A172 (cell line): Measurements from ENCODE around the gene DPYSL4. TPM values are rescaled to one million over a fixed set of nuclear protein-coding genes. Genes with fewer than 3 reads are reported as not detected.
"Not testable (repeated sequence)": the region's sequence is repeated elsewhere in the genome, so short reads cannot be mapped to it uniquely, and the experiment has no call there.

ENCODE experiments used
- DNase-seq: peaks from one replicate; pipeline ENCODE4 v3.0.0-alpha.2; 2015; ENCODE audit warnings: low spot score
- total RNA-seq: library from RNA; depleted of rRNA; stranded (reverse); fragments of >200 nt; shearing (Covaris generic); gene quantifications from 2 replicates; pipeline ENCODE4 v1.2.3, GENCODE V29; 2014

The DPYSL4 gene
- total RNA-seq, 1 experiment from 2014 or later, result 18.4 TPM

- DNase-seq, result no peak
Observed at GRCh38 chr10:132206806-132207535, 20.2 kb downstream of the DPYSL4 start.

GRCh38 chr10:132207536-132208461 is 21.1 kb downstream of the DPYSL4 start:
- DNase-seq, result no peak

GRCh38 chr10:132208462-132209050 is 21.8 kb downstream of the DPYSL4 start:
- no peak for DNase-seq

GRCh38 chr10:132209130-132209529 is 22.4 kb downstream of the DPYSL4 start:
- DNase-seq, result peak; percentile 52

GRCh38 chr10:132209978-132210530 is 23.3 kb downstream of the DPYSL4 start:
- no peak for DNase-seq

- DNase-seq, result no peak
Observed at GRCh38 chr10:132210766-132211165, 24.0 kb downstream of the DPYSL4 start.

- no peak for DNase-seq
Observed at GRCh38 chr10:132211246-132211645, 24.5 kb downstream of the DPYSL4 start.

GRCh38 chr10:132212816-132213215 is 26.1 kb downstream of the DPYSL4 start:
- DNase-seq, result no peak

GRCh38 chr10:132213917-132214316 is 27.2 kb downstream of the DPYSL4 start:
- DNase-seq, result no peak

GRCh38 chr10:132216441-132216840 is 29.7 kb downstream of the DPYSL4 start:
- not testable (repeated sequence) for DNase-seq

GRCh38 chr10:132219486-132219885 is 32.7 kb downstream of the DPYSL4 start:
- DNase-seq, result no peak

GRCh38 chr10:132220061-132220460 is 33.3 kb downstream of the DPYSL4 start:
- no peak for DNase-seq

GRCh38 chr10:132220996-132221395 is 34.2 kb downstream of the DPYSL4 start:
- not testable (repeated sequence) for DNase-seq

GRCh38 chr10:132222726-132223125 is 36.0 kb downstream of the DPYSL4 start:
- DNase-seq, result no peak

GRCh38 chr10:132223156-132223590 is 36.4 kb downstream of the DPYSL4 start:
- peak; percentile 60 for DNase-seq

- DNase-seq, result no peak
Observed at GRCh38 chr10:132223611-132224342, 37.0 kb downstream of the DPYSL4 start.

GRCh38 chr10:132224343-132225072 is 37.8 kb downstream of the DPYSL4 start:
- peak; percentile 4 for DNase-seq

- DNase-seq, result no peak
Observed at GRCh38 chr10:132225073-132225848, 38.5 kb downstream of the DPYSL4 start.

- no peak for DNase-seq
Observed at GRCh38 chr10:132225849-132226205, 39.1 kb downstream of the DPYSL4 start.
